ENCODE data around the gene PCDH9. TPM values are rescaled to one million over a fixed set of nuclear protein-coding genes. Genes with fewer than 3 reads are reported as not detected.

Gene PCDH9
- total RNA-seq, 1 experiment from 2014 or later = 10.1 TPM

- Mint-ChIP-seq H3K27me3 (ENCODE audit: insufficient read depth, unreplicated experiment) (no peaks in the 10 kb centered on the region), H3K27ac (ENCODE audit: low read depth, unreplicated experiment) (no peak overlapping the region), H3K4me1 (ENCODE audit: insufficient read depth, unreplicated experiment) (no peaks in the 10 kb centered on the region), H3K4me3 (ENCODE audit: unreplicated experiment) (no peak overlapping the region), H3K36me3 (ENCODE audit: insufficient read depth, unreplicated experiment) (no peaks in the 10 kb centered on the region), H3K9me3 (ENCODE audit: unreplicated experiment) (peaks cover 9% of the 10 kb centered on the region)
- ChIA-PET CTCF (no interaction called here), POLR2A (no interaction called here)
- no peak for TF ChIP-seq CTCF (IDR thresholded peaks at IDR 0.05; ENCODE audit: unreplicated experiment)
- BruUV-seq (replicated peaks) = no TSS peak
- no peak for DNase-seq (ENCODE audit: unreplicated experiment)
- intact Hi-C loops (cut with micrococcal nuclease) = loop anchor here (5.0 to 10.0 kb wide), 2 partner anchors 338 to 390 kb away; no protein-coding TSS in a partner anchor
These were observed 153.0 kb downstream of the PCDH9 start for GRCh38 chr13:67077132-67077531.

GRCh38 chr13:67076378-67076777 is 153.8 kb downstream of the PCDH9 start:
- ChIA-PET CTCF (interaction anchor here (0.6 to 0.9 kb wide), 2 partner anchors 11 to 1164 kb away, joined by 3 read pairs; no protein-coding TSS in a partner anchor), POLR2A (interaction anchor here (0.7 kb wide), 1 partner anchor 13 kb away, joined by 3 read pairs; no protein-coding TSS in a partner anchor)
- Mint-ChIP-seq H3K27me3 (ENCODE audit: insufficient read depth, unreplicated experiment) (no peaks in the 10 kb centered on the region), H3K36me3 (ENCODE audit: insufficient read depth, unreplicated experiment) (no peaks in the 10 kb centered on the region), H3K9me3 (ENCODE audit: unreplicated experiment) (peaks cover 8% of the 10 kb centered on the region), H3K4me3 (ENCODE audit: unreplicated experiment) (no peak overlapping the region), H3K27ac (ENCODE audit: low read depth, unreplicated experiment) (no peak overlapping the region), H3K4me1 (ENCODE audit: insufficient read depth, unreplicated experiment) (no peaks in the 10 kb centered on the region)
- DNase-seq (ENCODE audit: unreplicated experiment) = no peak
- TF ChIP-seq CTCF (IDR thresholded peaks at IDR 0.05; ENCODE audit: unreplicated experiment) = no peak
- no TSS peak for BruUV-seq (replicated peaks)
- intact Hi-C loops (cut with micrococcal nuclease) = loop anchor here (5.0 to 10.0 kb wide), 2 partner anchors 338 to 389 kb away; no protein-coding TSS in a partner anchor

GRCh38 chr13:67075239-67075638 is 154.9 kb downstream of the PCDH9 start:
- Mint-ChIP-seq H3K27ac (ENCODE audit: low read depth, unreplicated experiment) (no peak overlapping the region), H3K27me3 (ENCODE audit: insufficient read depth, unreplicated experiment) (no peaks in the 10 kb centered on the region), H3K36me3 (ENCODE audit: insufficient read depth, unreplicated experiment) (no peaks in the 10 kb centered on the region), H3K9me3 (ENCODE audit: unreplicated experiment) (peaks cover 8% of the 10 kb centered on the region), H3K4me3 (ENCODE audit: unreplicated experiment) (no peak overlapping the region), H3K4me1 (ENCODE audit: insufficient read depth, unreplicated experiment) (no peaks in the 10 kb centered on the region)
- ChIA-PET POLR2A (no interaction called here), CTCF (no interaction called here)
- TF ChIP-seq CTCF (IDR thresholded peaks at IDR 0.05; ENCODE audit: unreplicated experiment) = peak; percentile 20
- DNase-seq (ENCODE audit: unreplicated experiment) = peak; percentile 17
- no TSS peak for BruUV-seq (replicated peaks)
- intact Hi-C loops (cut with micrococcal nuclease) = loop anchor here (1.0 to 10.0 kb wide), 3 partner anchors 149 to 388 kb away; no protein-coding TSS in a partner anchor

- intact Hi-C loops (cut with micrococcal nuclease) = loop anchor here (10.0 kb wide), 1 partner anchor 343 kb away; no protein-coding TSS in a partner anchor
- no peaks in the 10 kb centered on the region for H3K9me3 Mint-ChIP-seq (ENCODE audit: unreplicated experiment)
- BruUV-seq (replicated peaks) = no TSS peak
- H3K27me3 Mint-ChIP-seq (ENCODE audit: insufficient read depth, unreplicated experiment) = no peaks in the 10 kb centered on the region
- H3K4me3 Mint-ChIP-seq (ENCODE audit: unreplicated experiment) = no peak overlapping the region
- POLR2A ChIA-PET = no interaction called here
- TF ChIP-seq CTCF (IDR thresholded peaks at IDR 0.05; ENCODE audit: unreplicated experiment) = no peak
- H3K27ac Mint-ChIP-seq (ENCODE audit: low read depth, unreplicated experiment) = no peak overlapping the region
- CTCF ChIA-PET = interaction anchor here (0.6 to 0.8 kb wide), 2 partner anchors 36 to 255 kb away, joined by 4 read pairs; no protein-coding TSS in a partner anchor
- no peak for DNase-seq (ENCODE audit: unreplicated experiment)
- H3K4me1 Mint-ChIP-seq (ENCODE audit: insufficient read depth, unreplicated experiment) = no peaks in the 10 kb centered on the region
- H3K36me3 Mint-ChIP-seq (ENCODE audit: insufficient read depth, unreplicated experiment) = no peaks in the 10 kb centered on the region
These were observed 158.1 kb downstream of the PCDH9 start for GRCh38 chr13:67071918-67072598.

Data from MCF 10A (cell line).